ENCODE measurements around the gene RGL2.

RGL2 gene

DNA sequence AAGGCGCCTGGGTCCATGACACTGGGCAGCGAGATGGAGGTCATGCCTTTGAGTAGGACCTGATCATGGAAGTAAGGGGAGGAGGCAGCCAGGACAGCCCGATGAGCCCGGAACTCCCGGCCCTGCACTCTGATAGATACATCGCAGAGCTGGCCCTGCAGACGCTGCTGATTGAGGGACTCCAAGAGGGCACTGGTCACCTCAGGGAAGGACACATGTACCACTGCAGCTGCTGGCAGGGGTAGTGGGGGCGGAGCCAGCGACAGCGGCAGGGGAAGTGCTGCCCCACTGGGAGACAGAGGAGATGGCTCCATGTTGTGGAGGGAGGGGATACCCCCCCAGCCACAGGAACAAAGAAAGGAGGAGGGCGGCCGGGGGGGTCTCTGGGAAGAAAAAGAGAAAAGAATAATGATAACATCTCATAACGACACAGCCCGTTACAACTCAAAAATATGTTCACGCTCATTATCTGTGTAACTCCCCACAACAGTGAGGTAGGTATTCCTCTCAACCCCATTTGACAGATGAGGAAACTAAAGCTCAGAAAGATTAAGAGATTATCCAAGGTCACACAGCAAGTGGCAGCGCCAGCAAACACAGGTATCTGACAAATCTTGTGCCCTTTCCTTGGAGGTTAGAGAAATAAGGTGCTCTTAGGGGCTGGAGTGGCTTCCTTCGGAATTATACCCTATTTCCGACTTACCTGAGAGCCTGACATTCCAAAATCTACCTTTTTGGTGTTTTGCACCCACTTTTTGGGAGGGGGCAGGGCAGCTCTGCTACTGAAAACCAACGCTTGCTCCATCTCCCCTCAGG is 18.1 kb upstream of the RGL2 start:
- DNase-seq: no peak

GRCh38 chr6:33315793-33316602 is 17.3 kb upstream of the RGL2 start:
- no peak for DNase-seq

- DNase-seq: peak; percentile 13
Measured at GRCh38 chr6:33314943-33315792, 16.4 kb upstream of the RGL2 start.

DNA sequence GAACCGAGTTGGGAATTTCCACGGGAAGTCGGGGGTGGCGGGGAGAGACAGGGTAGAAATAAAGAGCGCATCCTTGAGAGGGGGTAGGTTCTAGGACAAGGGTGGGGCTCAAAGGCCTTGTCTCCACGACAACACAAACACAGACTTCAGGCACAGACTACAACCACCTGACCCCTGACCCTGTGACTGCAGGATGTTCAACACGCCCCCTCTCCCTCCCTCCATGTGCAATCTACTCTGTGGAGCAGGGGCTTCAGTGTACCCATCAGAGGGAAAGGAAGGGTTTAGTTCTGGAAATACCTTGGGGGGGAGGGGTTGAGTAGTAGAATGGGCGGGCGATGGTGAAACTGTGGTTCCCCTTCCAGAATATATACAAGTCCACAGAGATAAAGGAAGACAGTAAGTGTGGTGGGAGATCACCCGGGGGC is 15.8 kb upstream of the RGL2 start:
- DNase-seq: peak; percentile 95

DNA sequence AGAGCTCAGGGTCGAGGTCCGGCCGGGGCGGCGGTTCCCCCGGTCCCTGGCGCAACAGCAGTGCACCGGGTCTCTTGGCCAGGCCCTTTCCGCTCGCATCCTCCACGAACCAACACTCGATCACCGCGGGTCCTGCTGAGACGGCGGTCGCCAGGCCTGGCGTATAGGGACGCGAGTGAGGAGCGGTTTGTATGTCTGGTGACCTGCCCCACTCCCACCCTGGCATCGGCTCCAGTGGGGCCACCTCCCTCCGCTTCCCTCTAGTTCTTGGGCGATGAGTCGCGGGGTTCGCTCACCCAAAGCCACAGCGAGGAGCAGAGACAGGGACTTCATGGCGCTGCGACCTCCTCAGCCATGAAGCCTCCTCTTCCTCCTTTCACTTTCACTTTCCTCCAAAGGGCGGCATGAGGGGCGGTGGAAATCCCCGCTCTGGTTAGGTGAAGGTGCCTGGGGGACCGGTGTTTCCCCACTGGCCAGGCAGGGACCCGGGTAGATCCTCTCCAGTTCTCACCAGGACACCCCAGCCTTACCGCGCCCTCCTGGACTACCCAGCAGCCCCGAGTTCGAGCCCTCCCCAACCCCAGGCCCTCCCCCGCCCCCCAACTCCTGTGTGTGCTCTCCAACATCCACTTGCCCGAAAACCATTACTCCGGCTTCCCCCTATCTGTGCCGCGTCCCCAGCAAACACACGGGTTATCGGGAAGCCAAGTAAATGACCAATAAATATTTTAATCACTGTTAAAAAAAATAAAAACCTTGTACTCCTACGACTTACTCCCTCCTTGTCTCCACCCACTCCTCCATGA is 15.2 kb upstream of the RGL2 start, which contains the start of gene TAPBP:
TSS of gene TAPBP (minus strand) at position 370 of the 806 bp plus-strand sequence. CDS start at position 333, 37 bp downstream.
- peak; percentile 92 for DNase-seq

DNA sequence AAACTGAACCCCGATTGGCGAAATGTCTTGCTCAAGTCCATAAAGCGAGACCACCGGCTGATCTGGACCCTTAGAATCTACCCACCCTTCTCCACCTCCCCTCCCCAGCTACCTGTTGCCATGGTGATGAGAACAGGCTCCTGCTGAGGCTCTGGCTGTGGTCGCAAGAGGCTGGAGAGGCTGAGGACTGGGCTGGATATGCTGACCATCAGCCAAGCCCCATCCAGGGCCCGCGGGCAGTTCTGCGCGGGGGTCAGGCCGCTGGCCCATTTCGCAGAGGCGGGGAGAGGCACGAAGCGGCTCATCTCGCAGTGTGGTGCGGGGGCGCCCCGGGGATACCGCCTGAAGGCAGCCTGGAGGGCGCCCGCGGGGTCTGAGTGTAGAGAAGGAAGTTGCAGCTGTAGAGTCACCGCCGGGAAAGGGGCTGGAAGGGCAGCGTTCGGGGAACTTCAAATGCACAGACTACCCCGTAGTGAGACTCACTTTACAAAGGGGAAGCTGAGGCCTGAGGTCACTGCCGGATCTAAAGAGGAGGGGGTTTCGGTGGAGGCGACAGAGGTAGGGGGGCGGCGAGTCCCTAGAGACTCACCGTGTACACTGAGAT is 14.5 kb upstream of the RGL2 start:
- DNase-seq: peak; percentile 87

- DNase-seq: peak; percentile 68
Measured at GRCh38 chr6:33312361-33313104, 13.8 kb upstream of the RGL2 start.

DNA sequence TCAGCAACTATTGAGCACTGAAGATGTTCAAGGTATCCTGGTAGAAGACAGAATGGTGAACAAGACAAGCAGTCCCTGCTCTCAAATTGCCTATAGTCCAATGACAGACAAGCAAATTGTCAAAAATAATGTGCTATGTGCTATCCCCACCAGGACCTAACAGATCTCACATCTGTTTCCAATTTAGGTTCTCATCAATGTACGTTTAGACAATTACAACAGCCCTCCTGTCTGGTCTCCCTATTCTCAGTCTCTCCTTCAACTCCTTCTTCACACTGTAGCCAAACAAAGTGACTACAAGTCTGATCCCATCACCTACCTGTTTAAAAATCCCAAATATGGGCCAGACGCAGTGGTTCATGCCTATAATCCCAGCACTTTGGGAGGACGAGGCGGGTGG is 7.6 kb upstream of the RGL2 start:
- DNase-seq: no peak

- DNase-seq: no peak
Measured at GRCh38 chr6:33305052-33305451, 6.3 kb upstream of the RGL2 start.

DNA sequence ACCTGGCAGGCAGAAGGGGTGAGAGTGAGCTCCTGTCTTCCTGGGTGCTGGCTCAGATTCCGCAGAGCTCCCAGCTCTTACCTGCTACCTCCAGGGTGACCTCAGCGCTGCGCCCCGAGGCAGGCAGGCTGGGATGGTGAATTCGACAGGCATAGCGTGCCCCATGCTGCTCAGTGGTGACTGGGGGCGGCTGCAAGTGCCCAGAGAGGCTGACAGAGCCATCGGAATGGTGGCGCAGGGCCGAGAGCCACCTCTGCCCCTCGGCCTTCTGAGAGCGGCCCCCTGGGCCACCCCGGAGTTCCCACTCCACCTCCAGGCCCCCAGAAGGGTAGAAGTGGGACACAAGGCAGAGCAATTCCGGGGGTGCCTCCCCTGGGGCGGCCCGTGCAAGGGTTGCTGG is 5.5 kb upstream of the RGL2 start:
- DNase-seq: no peak

DNA sequence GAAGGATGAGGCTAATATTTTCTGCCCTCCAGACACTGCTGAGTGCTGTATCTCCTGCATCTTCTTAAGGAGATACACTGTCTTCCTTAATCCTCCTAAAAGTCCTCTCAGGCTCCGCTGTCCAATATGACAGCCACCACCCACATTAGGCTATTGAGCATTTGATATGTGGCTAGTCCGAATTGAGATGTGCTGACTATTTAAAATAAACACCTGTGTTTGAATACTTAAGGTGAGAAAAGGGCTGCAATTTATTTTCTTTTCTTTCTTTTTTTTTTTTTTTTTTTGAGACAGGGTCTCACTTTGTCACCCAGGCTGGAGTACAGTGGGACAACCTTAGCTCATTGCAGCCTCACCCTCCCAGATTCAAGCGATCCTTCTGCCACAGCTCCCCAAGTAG is 3.1 kb upstream of the RGL2 start:
- DNase-seq: no peak

GRCh38 chr6:33299237-33299944 is 649 bp upstream of the RGL2 start:
- DNase-seq: peak; percentile 94

GRCh38 chr6:33297956-33298772 is 578 bp downstream of the RGL2 start:
- peak; percentile 61 for DNase-seq

DNA sequence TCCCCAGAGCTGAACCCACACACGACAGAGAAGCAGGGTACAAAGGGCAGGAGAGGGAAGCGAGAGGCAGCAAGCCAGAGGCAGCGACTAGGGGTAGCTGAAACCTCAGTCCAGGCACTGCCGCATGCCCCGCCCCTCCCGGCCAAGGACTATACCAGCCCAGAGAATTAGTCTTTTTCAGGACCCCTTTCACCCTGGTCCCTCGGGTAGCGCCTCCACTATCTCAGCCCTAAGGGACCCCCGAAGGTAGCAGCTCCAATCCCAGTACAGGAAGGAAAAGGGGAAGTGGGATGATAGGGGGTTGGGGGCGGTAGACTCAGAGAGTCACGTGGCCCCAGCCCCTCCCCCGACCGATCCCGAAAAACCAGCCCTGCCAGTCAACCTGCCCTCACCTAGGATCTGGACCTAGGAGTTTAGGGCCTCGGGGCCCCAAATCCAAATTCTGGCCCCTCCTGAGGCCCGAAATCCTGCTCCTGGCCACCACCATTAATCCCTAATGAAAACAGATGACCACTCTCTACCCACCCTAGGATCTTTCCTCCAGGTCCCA is 1.3 kb downstream of the RGL2 start:
- peak; percentile 28 for DNase-seq

GRCh38 chr6:33296797-33297405 is 1.8 kb downstream of the RGL2 start:
- DNase-seq: no peak

- no peak for DNase-seq
Measured at GRCh38 chr6:33295621-33296369, 2.9 kb downstream of the RGL2 start.

GRCh38 chr6:33294086-33294823 is 4.5 kb downstream of the RGL2 start:
- no peak for DNase-seq

All from suppressor macrophage treated with lipopolysaccharide for 4 hours (primary cell).